Neural cell (in vitro differentiated cells): Measurements from ENCODE around the gene NOTCH4. TPM values are rescaled to one million over a fixed set of nuclear protein-coding genes. Genes with fewer than 3 reads are reported as not detected.

ENCODE experiments used
- H2AFZ ChIP-seq: fragments of 200-600, 300-800 bp; sonication (generic), shearing (Covaris generic); 2 replicates; pipeline ENCODE4 v1.6.0; 2014; ENCODE audit warnings: low read depth, mild to moderate bottlenecking, antibody characterized with exemption, low read length, moderate library complexity
- H3F3A ChIP-seq: fragments of 200-600 bp; shearing (Covaris generic); 2 replicates; pipeline ENCODE4 v1.6.1; 2016; ENCODE audit warnings: mild to moderate bottlenecking, moderate library complexity, mixed read lengths, antibody characterized with exemption, low read length; ENCODE audit not compliant: insufficient read depth, poor library complexity, severe bottlenecking
- H3K27ac ChIP-seq: fragments of 200-600, 300-800 bp; sonication (generic), shearing (Covaris generic); 2 replicates; pipeline ENCODE4 v1.5.1; 2014; ENCODE audit warnings: mild to moderate bottlenecking, low read length, moderate library complexity
- H3K27me3 ChIP-seq: fragments of 300-800, 200-600 bp; sonication (generic), shearing (Covaris generic); 2 replicates; pipeline ENCODE4 v1.6.0; 2014; ENCODE audit warnings: mild to moderate bottlenecking, low read depth, low read length, moderate library complexity; ENCODE audit not compliant: insufficient read depth
- H3K36me3 ChIP-seq: fragments of 300-800, 200-600 bp; sonication (generic), shearing (Covaris generic); 2 replicates; pipeline ENCODE4 v1.5.1; 2014; ENCODE audit warnings: mild to moderate bottlenecking, antibody characterized with exemption, low read length, moderate library complexity; ENCODE audit not compliant: insufficient read depth
- H3K4me2 ChIP-seq: fragments of 300-800, 200-600 bp; sonication (generic), shearing (Covaris generic); 2 replicates; pipeline ENCODE4 v1.6.0; 2014; ENCODE audit warnings: mild to moderate bottlenecking, low read length
- H3K4me3 ChIP-seq: fragments of 300-800, 200-600 bp; sonication (generic), shearing (Covaris generic); 2 replicates; pipeline ENCODE4 v1.5.1; 2014; ENCODE audit warnings: mild to moderate bottlenecking, low read length, moderate library complexity
- H3K79me2 ChIP-seq: fragments of 200-600 bp; shearing (Covaris generic); replicated peaks from 2 replicates; pipeline ENCODE4 v1.6.0; 2014; ENCODE audit warnings: mild to moderate bottlenecking, low read length, moderate library complexity; ENCODE audit not compliant: insufficient read depth
- H3K9ac ChIP-seq: fragments of 300-800, 200-600 bp; sonication (generic), shearing (Covaris generic); 2 replicates; pipeline ENCODE4 v1.6.1; 2016; ENCODE audit warnings: mild to moderate bottlenecking, low read length, mixed read lengths
- H3K9me2 ChIP-seq: fragments of 200-600 bp; shearing (Covaris generic); 2 replicates; pipeline ENCODE4 v1.6.1; 2016; ENCODE audit warnings: mild to moderate bottlenecking, low read length, mixed read lengths; ENCODE audit not compliant: insufficient read depth
- H3K9me3 ChIP-seq: fragments of 200-600, 300-800 bp; sonication (generic), shearing (Covaris generic); 2 replicates; pipeline ENCODE4 v1.6.1; 2016; ENCODE audit warnings: mild to moderate bottlenecking, mixed run types, low read length, moderate library complexity, mixed read lengths
- H4K20me1 ChIP-seq: fragments of 200-600 bp; shearing (Covaris generic); 2 replicates; pipeline ENCODE4 v1.6.1; 2016; ENCODE audit warnings: mild to moderate bottlenecking, mixed run types; ENCODE audit not compliant: insufficient read depth
- EP300 ChIP-seq: fragments of 450-650 bp; conservative IDR thresholded peaks from 2 replicates; pipeline ENCODE4 v1.6.1; 2014; ENCODE audit warnings: antibody characterized with exemption, mild to moderate bottlenecking, moderate library complexity; ENCODE audit not compliant: poor library complexity, severe bottlenecking
- EZH2 ChIP-seq: fragments of 200-600, 300-800 bp; shearing (Covaris generic), sonication (generic); IDR thresholded peaks from 2 replicates; pipeline ENCODE4 v1.6.1; 2014; ENCODE audit warnings: antibody characterized with exemption, low read length, borderline replicate concordance, mild to moderate bottlenecking; ENCODE audit not compliant: insufficient read depth, poor library complexity, severe bottlenecking
- MXI1 ChIP-seq: fragments of 450-650 bp; conservative IDR thresholded peaks from 2 replicates; pipeline ENCODE4 v1.6.1; 2014; ENCODE audit warnings: antibody characterized with exemption, mild to moderate bottlenecking; ENCODE audit not compliant: poor library complexity, severe bottlenecking
- POLR2AphosphoS5 ChIP-seq: IDR thresholded peaks from 2 replicates; pipeline ENCODE4 v1.6.1; 2012
- RAD21 ChIP-seq: fragments of 450-650 bp; conservative IDR thresholded peaks from 2 replicates; pipeline ENCODE4 v1.6.1; 2014; ENCODE audit warnings: antibody characterized with exemption, mild to moderate bottlenecking, moderate library complexity
- REST ChIP-seq: IDR thresholded peaks from 2 replicates; pipeline ENCODE4 v1.6.1; 2012; ENCODE audit warnings: borderline replicate concordance
- SMC3 ChIP-seq: fragments of 450-650 bp; conservative IDR thresholded peaks from 2 replicates; pipeline ENCODE4 v1.6.1; 2014; ENCODE audit warnings: antibody characterized with exemption, mild to moderate bottlenecking, moderate library complexity; ENCODE audit not compliant: poor library complexity
- TAF1 ChIP-seq: IDR thresholded peaks from 2 replicates; pipeline ENCODE4 v1.6.1; 2012; ENCODE audit warnings: low read depth
- polyA plus RNA-seq: library from polyadenylated mRNA; depleted of rRNA; stranded (reverse); fragments of >200 nt; gene quantifications from 2 replicates; pipeline ENCODE4 v1.2.3, GENCODE V29; 2014
- TF ChIP-seq, protein P1 (sequence below): fragments of 450-650 bp; IDR thresholded peaks from 2 replicates; pipeline ENCODE4 v1.5.1; 2014; ENCODE audit warnings: antibody characterized with exemption, mild to moderate bottlenecking, moderate library complexity; ENCODE audit not compliant: poor library complexity, severe bottlenecking

Gene NOTCH4
- polyA plus RNA-seq, 1 donor from 2014 or later, result 5.5 TPM

DNA sequence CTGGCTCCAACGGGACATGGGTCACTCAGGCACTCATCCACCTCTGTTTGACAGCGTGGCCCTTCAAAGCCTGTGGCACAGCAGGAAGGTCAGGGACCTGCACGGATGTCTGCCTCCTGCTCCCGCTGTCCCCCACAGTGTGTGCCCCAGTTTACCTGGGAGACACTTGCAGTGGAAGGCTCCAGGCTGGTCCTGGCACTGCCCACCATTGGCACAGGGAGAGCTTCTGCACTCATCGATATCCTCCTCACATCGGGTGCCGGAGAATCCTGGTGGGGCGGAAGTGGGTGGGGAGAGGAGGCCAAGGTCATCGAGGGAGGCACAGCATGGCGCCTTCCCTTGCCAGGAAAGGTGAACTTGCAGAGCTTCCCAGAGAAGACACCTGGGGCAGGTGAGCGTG is 6.9 kb downstream of the NOTCH4 start:
- H3K9me2 ChIP-seq, result no peaks in the 10 kb centered on the region
- no peak overlapping the region for H3K4me2 ChIP-seq
- H3K4me3 ChIP-seq, result no peak overlapping the region
- H3K27ac ChIP-seq, result no peak overlapping the region
- no peak overlapping the region for H2AFZ ChIP-seq
- H3K9ac ChIP-seq, result no peak overlapping the region
- H3K27me3 ChIP-seq, result no peaks in the 10 kb centered on the region
- no peaks in the 10 kb centered on the region for H3K9me3 ChIP-seq
- no peaks in the 10 kb centered on the region for H4K20me1 ChIP-seq
- H3K79me2 ChIP-seq, result no peaks in the 10 kb centered on the region
- TF ChIP-seq EP300 (no peak), SMC3 (no peak), EZH2 (no peak), REST (no peak), RAD21 (no peak), TAF1 (no peak), POLR2AphosphoS5 (no peak), MXI1 (no peak)
- TF ChIP-seq, protein P1, sequence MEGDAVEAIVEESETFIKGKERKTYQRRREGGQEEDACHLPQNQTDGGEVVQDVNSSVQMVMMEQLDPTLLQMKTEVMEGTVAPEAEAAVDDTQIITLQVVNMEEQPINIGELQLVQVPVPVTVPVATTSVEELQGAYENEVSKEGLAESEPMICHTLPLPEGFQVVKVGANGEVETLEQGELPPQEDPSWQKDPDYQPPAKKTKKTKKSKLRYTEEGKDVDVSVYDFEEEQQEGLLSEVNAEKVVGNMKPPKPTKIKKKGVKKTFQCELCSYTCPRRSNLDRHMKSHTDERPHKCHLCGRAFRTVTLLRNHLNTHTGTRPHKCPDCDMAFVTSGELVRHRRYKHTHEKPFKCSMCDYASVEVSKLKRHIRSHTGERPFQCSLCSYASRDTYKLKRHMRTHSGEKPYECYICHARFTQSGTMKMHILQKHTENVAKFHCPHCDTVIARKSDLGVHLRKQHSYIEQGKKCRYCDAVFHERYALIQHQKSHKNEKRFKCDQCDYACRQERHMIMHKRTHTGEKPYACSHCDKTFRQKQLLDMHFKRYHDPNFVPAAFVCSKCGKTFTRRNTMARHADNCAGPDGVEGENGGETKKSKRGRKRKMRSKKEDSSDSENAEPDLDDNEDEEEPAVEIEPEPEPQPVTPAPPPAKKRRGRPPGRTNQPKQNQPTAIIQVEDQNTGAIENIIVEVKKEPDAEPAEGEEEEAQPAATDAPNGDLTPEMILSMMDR, result no peak
- no peaks in the 10 kb centered on the region for H3K36me3 ChIP-seq
- H3F3A ChIP-seq, result no peaks in the 10 kb centered on the region

DNA sequence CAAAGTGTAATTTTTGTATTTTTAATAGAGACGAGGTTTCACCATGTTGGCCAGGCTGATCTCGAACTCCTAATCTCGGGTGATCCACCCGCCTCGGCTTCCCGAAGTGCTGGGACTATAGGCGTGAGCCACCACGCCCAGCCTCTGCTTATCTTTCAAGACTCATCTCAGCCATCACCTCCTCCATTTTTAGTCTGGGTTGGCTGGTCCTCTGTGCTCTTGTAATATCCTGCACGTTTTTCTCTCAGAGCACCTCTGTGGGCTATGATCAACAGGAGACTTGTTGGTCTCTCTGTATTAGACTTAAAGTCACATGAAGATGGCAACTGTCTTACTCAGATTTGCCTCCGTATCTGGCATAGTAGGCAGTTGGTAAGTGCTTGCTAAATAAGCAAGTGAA is 7.6 kb downstream of the NOTCH4 start:
- H3K9me3 ChIP-seq, result no peaks in the 10 kb centered on the region
- no peaks in the 10 kb centered on the region for H3K79me2 ChIP-seq
- no peak overlapping the region for H3K27ac ChIP-seq
- H3K9ac ChIP-seq, result no peak overlapping the region
- H3K9me2 ChIP-seq, result no peaks in the 10 kb centered on the region
- H3K4me2 ChIP-seq, result no peak overlapping the region
- no peaks in the 10 kb centered on the region for H4K20me1 ChIP-seq
- H3K4me3 ChIP-seq, result no peak overlapping the region
- H3K27me3 ChIP-seq, result no peaks in the 10 kb centered on the region
- TF ChIP-seq EP300 (no peak), MXI1 (no peak), RAD21 (no peak), TAF1 (no peak), REST (no peak), SMC3 (no peak)
- TF ChIP-seq, protein P1, result no peak
- H3K36me3 ChIP-seq, result no peaks in the 10 kb centered on the region
- no peak overlapping the region for H2AFZ ChIP-seq
- H3F3A ChIP-seq, result no peaks in the 10 kb centered on the region
